HG03280 (cell line): ENCODE measurements around the gene ILF2.
A peak's percentile ranks its signal among the peaks of the same experiment; 100 is the strongest.
"Not testable (repeated sequence)": the region's sequence is repeated elsewhere in the genome, so short reads cannot be mapped to it uniquely, and the experiment has no call there.

Experiments used
- ATAC-seq: cut with Tn5 transposase; IDR thresholded peaks from one replicate; pipeline ENCODE4 v1.9.1; 2021; ENCODE audit warnings: mild to moderate bottlenecking, moderate library complexity; ENCODE audit not compliant: unreplicated experiment

The ILF2 gene

DNA sequence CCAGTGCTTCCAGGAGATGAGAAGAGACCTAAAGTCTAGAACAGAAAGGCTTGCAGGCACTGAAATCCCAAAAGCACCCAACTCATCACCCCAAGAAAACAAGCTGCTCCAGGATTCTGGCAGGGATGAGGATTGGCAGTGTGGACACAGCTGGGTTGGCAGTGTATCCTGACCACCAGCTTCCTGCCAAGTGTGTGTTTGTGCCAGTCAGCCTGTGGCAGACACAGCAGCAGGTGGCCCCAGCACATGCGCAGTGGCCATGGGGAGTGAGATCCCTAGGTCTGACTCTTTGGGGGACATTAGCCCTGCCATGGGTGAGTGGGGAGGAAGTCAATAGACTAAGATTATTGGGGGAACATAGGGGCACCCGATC lies 20.9 kb downstream of the ILF2 start:
- ATAC-seq: no peak

DNA sequence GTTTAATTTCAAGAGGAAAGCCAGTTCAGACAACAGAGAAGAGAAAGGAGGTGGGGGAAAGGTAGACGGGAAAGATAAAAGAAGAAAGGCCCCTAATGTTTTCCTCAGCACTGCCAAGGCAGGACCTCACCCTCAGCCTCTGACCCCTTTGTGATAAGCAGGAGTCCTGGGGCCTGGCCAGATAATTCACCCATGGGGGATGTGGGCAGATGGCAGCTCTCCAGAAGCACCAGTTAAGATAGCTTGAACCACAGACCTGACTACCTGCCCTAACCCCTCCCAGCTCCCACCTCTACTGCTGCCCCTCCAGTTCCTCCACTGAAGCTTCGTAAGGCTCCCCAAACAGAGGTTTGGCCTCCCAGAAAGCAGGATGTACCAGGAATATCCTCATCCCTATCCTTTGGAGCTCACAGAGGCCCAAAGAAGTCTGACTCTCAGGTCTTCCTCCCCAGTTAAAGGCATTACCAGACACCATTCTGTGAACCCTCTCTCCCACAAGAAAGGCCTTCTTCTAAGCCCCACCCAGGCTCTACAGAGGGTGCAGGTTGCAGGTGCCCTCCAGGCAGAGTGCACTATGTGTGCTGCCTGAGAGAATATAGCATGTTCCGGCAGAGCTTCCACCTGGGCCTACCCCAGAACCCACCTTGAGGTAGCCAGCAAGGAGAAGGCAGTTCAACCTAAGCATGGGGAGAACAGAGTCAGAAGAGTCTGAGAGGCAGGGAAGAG lies 21.5 kb downstream of the ILF2 start:
- no peak for ATAC-seq

DNA sequence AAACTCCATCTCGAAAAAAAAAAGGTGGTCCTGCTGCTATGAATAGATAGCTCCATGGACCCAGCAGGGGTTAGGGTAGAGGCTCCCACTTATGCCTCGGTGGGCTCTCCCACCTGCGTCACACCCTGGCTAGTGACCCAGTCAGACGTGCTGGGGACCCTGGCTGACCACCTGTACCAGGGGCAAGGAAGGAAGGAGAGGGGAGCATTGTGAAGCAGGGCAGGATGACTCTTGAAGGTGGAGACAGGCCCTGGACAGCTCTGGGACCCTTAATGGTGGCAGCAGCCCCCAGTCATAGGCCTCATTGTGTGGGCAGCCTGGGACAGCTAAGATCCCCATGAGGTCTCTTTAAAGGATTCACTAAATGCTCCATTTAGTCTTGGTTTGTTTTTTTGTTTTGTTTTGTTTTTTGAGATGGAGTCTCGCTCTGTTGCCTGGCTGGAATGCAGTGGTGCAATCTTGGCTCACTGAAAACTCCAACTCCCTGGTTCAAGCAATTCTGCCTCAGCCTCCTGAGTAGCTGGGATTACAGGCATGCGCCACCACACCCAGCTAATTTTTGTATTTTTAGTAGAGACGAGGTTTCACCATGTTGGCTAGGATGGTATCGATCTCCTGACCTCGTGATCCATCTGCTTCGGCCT lies 22.7 kb downstream of the ILF2 start:
- no peak for ATAC-seq

DNA sequence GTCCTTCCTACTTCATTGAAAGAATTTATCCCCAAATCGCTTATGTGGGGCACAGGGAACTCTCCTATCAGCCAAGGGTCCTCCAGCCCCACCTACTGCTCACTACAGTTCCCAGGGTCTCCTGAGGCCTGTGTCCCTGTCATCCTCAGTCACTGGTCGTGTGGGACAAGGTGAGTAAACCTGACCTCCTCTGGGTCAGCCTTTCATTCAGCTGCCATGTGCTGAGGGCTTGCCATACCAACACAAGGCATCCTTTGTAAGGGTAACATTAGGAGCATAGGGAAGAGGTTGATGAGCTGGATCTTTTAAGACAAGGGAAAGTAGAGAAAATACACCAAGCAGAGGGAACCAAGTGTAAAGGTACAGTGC lies 23.5 kb downstream of the ILF2 start:
- no peak for ATAC-seq

DNA sequence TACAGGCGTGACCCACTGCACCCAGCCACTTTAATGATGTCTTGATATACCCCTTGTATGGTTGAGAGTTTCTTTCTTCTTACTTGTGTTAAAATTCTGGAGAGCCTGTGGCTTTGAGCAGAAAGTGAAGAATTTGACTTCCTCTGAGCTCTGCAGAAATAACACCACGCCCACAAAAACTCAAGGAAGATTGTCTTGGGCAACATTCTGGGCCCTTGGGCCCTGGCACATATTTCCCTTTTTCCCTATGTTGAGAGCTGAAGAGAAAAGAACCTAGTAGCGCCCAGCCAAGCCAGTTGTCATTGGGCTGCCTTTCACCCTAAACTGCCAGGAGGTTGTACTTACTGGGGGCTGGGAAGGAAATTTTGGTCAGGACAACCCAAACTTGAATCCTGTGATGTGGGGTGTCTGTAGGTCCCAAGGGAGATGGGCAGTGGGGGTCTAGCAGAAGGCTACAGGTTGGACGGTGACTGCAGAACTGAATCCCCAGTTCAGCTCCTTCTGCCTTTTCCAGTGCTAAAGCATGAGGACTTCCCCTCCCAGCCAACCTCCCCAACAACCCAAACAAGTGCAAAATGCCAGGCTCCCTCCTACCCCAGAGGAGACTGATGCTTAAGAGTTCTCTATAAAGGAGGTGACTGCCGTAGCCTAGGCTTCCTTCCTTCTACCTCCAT lies 24.0 kb downstream of the ILF2 start:
- no peak for ATAC-seq

DNA sequence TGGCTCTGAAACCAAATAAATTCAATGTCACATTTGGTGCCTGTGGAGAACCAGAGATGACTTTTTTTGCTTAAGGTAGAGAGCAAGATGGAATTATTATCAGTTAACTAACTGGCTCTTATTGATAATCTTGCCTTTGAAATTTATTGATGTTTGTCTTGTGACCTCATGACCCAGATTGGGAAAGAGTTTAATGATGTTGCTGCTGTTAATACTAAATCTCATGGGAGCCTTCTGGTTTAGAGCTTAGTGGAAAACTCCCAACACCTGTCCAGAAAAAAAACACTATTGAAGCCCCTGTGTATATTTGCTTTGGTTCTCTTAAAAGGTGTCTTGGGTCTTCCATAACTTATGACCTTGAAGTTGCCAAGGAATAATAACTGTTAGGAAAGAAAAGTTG lies 27.0 kb downstream of the ILF2 start:
- no peak for ATAC-seq

DNA sequence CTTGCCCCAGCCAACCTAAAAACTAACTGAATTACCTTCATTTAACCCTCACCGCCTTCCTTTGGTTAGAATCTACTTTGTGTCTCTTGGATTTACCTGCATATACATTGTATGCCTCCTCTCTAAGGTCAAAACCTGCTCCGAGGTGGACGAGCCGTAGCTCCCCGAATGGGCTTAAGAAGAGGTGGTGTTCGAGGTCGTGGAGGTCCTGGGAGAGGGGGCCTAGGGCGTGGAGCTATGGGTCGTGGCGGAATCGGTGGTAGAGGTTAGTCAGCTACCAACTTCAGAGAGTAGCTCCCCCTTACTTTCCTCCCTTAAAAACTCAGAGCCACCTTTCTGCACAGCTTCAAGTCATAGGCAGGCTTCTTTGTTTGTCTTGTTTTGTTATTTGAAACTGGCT lies 27.7 kb downstream of the ILF2 start:
- no peak for ATAC-seq

DNA sequence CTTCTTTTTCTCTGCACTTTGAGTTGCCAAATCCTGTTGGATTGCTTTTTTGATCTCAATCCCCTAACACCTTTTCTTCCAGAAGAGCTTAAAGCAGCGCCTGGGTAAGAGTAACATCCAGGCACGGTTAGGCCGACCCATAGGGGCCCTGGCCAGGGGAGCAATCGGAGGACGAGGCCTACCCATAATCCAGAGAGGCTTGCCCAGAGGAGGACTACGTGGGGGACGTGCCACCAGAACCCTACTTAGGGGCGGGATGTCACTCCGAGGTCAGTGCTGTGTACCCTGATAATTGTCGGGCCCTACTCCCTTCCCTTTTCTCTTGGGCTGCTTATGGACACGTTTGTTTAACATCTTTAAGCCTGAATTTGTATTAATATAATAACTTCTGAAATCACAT lies 28.6 kb downstream of the ILF2 start:
- ATAC-seq: no peak

DNA sequence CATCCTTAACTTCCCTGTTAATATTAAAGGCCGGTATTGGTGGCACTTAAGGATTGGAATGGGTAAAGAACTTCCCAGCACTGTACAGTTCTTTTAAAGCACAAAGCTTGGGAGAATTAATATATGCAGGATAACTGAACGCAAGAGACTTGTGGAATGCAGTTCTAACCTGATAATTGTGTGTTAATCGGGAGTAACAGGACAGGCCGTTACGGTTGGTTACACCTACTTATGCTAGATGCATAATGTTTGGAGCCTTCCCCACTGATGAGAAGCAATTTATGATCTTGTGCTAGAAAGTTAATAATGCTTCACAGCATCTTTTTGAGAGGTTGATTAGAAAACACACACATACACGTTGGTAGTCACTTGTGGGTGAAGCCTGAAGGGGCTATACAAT lies 29.9 kb downstream of the ILF2 start:
- ATAC-seq: no peak

DNA sequence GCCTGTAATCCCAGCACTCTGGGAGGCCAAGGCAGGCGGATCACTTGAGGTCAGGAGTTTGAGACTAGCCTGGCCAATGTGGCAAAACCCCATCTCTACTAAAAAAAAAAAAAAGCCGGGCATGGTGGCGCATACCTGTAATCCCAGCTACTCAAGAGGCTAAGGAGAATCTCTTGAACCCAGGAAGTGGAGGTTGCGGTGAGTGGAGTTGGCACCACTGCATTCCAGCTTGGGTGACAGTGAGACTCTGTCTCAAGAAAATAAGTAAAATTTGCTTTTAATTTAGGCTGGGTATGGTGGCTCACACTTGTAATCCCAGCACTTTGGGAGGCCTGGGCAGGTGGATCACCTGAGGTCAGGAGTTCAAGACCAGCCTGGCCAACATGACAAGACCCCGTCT lies 30.6 kb downstream of the ILF2 start:
- not testable (repeated sequence) for ATAC-seq

DNA sequence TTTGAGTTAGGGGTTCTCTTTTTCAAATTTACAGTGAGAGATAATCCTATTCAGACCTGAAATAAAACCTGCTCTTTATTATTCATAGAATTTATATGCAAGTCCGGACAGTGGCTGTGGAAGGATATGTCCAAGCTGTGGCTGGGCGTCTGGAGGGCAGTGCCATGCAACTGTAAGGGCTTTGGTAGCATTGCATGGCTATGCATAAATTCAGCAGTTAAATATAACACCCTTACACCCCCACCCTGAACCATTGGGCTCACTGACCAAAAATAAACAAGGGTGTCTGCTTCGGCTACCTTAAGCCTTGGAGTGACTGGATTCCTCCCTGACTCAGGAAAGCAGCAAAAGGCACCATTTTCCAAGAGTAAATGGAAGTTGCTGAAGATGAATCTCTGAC lies 31.5 kb downstream of the ILF2 start:
- ATAC-seq: no peak

DNA sequence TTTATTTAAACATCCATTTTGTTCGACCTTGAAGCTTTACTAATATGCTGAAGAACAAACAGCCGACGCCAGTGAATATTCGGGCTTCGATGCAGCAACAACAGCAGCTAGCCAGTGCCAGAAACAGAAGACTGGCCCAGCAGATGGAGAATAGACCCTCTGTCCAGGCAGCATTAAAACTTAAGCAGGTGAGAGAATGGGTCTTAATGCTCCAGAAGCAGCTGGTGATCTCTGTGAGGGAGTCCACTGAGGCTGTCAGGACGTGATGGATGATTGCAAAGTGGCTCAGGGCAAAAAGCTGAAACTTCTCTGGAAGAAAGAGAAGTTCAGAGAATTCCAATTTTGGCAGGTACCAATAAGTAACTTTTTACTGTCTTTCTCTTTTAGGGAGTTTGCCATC lies 32.5 kb downstream of the ILF2 start:
- no peak for ATAC-seq

DNA sequence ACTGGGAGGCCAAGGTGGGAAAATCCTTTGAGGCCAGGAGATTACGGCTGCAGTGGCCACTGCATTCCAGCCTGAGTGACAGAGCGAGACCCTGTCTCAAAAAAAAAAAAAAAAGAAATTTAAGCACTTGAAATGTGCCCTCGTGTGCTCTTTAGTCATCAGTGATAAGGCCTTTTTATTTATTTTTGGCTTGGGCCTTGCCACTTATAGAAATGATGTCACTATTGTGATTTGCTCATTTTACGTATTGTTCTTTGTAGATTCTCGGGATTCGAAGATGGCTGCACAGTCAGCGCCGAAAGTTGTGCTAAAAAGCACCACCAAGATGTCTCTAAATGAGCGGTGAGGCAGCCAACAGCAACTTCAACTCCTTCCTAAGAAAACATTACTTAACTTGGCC lies 34.5 kb downstream of the ILF2 start:
- ATAC-seq: no peak

DNA sequence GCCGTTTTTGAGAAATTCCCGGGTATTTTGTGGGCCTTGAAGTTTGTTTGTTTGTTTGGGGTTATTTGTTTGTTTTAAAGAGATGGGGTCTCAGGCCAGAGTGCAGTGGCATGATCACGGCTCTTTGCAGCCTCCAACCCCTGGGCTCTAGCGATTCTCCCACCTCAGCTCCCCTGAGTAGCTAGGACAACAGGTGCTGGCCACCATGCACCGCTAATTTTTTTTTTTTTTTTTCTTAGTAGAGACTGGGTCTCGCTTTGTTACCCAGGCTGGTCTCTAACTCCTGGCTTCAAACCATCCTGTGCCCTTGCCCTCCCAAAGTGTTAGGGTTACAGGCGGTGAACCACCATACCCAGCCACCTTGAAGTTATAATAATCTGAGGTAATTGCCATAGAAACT lies 34.9 kb downstream of the ILF2 start:
- ATAC-seq: no peak

DNA sequence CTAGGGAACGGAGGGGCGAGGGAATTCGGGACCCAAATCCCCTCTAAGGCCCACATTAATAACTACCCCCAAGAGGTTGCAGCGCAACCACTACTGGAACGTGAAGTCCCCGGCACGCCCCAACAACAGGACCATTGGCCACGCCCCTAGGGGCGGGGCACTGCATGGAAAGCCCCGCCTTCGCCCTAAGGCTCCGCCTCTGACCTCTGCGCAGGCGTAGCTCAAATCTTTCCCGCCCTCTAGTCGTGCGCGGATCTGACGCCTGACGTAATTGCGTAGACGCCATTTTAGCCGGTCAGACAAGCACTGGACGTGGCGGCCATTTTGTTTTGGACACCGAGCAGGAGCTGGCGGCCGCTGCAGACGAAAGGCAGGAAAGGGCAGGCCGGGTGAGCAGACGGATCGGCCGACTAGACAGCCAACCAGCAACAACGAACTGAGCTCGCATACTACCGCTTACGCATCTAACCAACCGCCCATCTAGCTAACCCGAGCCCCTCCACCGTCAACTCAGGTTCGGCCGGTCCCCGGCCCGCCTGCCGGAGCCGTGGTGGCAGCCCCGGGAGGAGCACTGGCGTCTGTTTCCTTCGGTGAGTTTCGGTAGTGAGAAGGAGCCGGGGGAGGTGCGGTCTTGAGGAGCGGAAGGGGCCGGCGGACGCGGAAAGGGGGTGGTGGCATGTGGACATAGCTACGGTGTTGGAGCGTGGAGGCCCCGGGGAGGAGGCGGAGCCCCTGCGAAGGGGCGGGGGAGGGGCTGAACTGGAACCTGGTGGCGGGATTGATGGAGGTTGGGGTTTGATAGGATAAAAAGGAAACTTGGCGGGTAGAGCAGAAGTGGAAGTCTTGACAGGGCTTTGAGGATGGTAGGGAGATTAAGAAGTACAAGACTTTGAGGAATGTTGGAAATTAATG lies 36.8 kb downstream of the ILF2 start, which contains the start of gene CHTOP:
TSS of gene CHTOP (plus strand) at position 313 of the 912 bp plus-strand sequence. CDS start 2,523 bp downstream, outside the sequence.
- ATAC-seq: peak; percentile 94

DNA sequence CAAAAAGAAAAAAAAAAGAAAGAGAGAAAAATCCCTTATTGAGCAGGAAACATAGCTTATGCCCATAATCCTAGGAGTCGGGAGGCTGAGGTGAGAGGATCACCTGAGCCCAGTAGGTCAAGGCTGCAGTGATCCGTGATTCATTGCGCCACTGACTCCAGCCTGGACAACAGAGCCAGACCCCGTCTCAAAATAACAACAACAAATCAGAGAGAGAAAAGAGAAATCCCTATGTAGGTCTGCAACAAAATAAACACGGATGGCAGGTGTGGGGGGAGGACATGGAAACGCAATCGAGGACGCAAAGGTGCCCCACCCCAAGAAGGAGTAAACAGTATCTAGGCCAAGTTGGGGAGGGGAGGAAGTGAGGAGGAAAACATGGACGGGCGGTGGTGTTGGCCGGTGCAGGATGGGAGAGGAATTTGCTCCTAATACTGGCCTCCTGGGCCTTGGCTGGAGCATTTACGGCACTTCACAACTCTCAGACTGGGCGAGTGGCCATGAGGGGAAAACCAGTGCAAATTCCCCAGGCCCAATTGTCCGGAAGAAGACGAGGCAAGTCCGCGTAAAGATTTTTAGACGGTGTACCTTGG lies 37.5 kb downstream of the ILF2 start:
- no peak for ATAC-seq

DNA sequence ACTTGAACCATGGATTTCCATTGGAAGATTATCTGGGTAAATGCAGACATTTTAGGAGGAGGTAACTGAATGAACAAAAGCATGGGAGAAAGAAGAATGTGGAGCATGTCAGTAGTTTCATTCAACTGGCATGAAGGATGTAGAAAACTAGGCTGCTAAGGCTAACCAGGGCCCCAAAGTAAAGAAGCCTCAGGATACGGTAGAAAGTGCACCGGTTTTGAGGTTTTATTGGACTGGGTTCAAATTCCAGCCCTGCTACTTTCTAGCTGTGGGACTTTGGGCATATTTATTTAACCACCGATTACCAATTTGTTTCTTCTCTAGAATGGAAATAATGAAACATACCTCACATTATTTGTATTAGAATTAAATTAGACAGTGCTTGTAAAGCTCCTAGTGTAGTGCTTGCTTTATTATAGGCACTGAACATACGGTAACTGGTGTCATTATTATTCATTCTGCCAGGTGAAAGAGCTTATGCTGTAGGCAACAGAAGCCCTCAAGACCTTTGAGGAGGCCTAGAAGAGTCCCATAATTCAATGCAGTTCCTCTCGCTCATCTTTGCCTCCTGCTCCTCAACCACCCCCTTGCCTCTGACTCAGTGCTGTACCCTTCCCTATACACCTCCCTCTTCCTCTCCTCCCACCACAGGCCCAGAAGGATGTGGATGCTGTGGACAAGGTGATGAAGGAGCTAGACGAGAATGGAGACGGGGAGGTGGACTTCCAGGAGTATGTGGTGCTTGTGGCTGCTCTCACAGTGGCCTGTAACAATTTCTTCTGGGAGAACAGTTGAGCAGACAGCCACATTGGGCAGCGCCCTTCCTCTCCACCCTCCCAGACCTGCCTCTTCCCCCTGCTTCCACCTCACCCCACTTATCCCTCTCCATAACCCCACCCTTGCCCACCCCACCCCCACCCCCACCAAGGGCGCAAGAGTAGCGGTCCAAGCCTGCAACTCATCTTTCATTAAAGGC lies 39.5 kb downstream of the ILF2 start:
- no peak for ATAC-seq

DNA sequence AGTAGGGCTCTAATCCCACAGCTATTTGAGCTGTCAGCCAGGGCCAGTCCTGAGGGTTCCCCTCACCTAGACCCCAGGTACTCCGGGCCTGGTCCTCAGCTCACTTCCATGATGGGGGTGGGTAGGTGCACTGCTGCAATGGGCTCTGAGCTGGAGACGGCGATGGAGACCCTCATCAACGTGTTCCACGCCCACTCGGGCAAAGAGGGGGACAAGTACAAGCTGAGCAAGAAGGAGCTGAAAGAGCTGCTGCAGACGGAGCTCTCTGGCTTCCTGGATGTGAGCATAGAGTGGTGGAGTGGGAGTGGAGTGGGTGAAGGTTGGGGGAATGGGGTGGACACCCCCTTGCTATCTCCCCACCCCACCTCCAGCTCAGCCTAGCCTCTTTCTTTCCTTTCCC lies 40.4 kb downstream of the ILF2 start:
- no peak for ATAC-seq

DNA sequence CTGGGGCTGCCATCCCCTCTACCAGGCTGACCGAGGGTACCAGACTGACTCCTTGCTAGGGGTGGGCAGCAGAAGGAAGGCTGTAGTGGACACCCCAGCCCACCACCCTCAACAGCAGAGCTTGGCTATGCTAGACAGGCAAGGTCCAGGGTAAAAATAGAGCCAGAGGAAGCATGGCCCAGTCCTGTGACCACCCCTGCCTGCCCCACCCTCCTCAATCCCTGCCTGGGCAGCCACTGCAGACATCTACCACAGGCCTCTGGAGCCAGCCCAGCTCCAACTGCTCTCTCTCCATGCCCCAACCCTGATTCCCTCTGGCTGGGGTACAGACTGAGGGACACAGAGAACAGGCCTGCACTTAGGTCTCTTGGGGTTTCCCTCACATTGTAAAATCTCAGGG lies 40.8 kb downstream of the ILF2 start:
- no peak for ATAC-seq

DNA sequence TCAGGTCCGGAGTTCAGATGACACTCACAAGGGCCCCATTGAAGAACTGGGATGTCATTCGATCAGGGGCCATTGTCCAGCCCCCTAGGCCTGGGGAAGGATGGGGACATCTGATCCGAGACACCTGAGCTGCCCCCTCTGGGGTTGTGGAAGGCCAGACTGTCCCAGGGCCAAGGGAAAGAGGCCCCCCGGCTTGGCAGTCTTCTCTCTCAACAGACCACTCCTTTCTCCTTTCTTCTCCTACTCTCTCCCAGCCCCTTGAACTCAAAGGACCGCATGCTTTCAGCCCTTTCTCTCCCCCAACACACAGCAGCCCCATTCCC lies 41.5 kb downstream of the ILF2 start:
- no peak for ATAC-seq
